GM21360 (cell line): Measurements from ENCODE around the gene TUT7.
"Not testable (repeated sequence)": the region's sequence is repeated elsewhere in the genome, so short reads cannot be mapped to it uniquely, and the experiment has no call there.

Experiments used
- ATAC-seq: cut with Tn5 transposase; IDR thresholded peaks from one replicate; pipeline ENCODE4 v1.9.1; 2021; ENCODE audit warnings: mild to moderate bottlenecking, moderate library complexity; ENCODE audit not compliant: unreplicated experiment

Gene TUT7

GRCh38 chr9:86349271-86349670 is 4.9 kb downstream of the TUT7 start:
- ATAC-seq = no peak

GRCh38 chr9:86347991-86348390 is 6.2 kb downstream of the TUT7 start:
- ATAC-seq = no peak

- no peak for ATAC-seq
Observed at GRCh38 chr9:86344818-86345217, 9.4 kb downstream of the TUT7 start.

- no peak for ATAC-seq
Observed at GRCh38 chr9:86342269-86342668, 11.9 kb downstream of the TUT7 start.

GRCh38 chr9:86341007-86341491 is 13.2 kb downstream of the TUT7 start:
- no peak for ATAC-seq

- no peak for ATAC-seq
Observed at GRCh38 chr9:86340356-86341006, 13.7 kb downstream of the TUT7 start.

GRCh38 chr9:86337469-86338108 is 16.6 kb downstream of the TUT7 start:
- no peak for ATAC-seq

- no peak for ATAC-seq
Observed at GRCh38 chr9:86336058-86336457, 18.2 kb downstream of the TUT7 start.

- ATAC-seq = no peak
Observed at GRCh38 chr9:86333651-86334050, 20.6 kb downstream of the TUT7 start.

- ATAC-seq = no peak
Observed at GRCh38 chr9:86330186-86330585, 24.0 kb downstream of the TUT7 start.

GRCh38 chr9:86329649-86330048 is 24.6 kb downstream of the TUT7 start:
- no peak for ATAC-seq

- ATAC-seq = no peak
Observed at GRCh38 chr9:86328156-86328555, 26.1 kb downstream of the TUT7 start.

GRCh38 chr9:86326536-86326935 is 27.7 kb downstream of the TUT7 start:
- no peak for ATAC-seq

- ATAC-seq = no peak
Observed at GRCh38 chr9:86324901-86325300, 29.3 kb downstream of the TUT7 start.

GRCh38 chr9:86324308-86324707 is 29.9 kb downstream of the TUT7 start:
- no peak for ATAC-seq

- ATAC-seq = no peak
Observed at GRCh38 chr9:86322973-86323644, 31.1 kb downstream of the TUT7 start.

GRCh38 chr9:86321373-86321772 is 32.8 kb downstream of the TUT7 start:
- no peak for ATAC-seq

GRCh38 chr9:86318187-86318586 is 36.0 kb downstream of the TUT7 start:
- ATAC-seq = no peak

GRCh38 chr9:86315078-86315477 is 39.1 kb downstream of the TUT7 start:
- no peak for ATAC-seq

- not testable (repeated sequence) for ATAC-seq
Observed at GRCh38 chr9:86312959-86313358, 41.3 kb downstream of the TUT7 start.

GRCh38 chr9:86308687-86309086 is 45.5 kb downstream of the TUT7 start:
- no peak for ATAC-seq

- ATAC-seq = no peak
Observed at GRCh38 chr9:86304236-86304730, 49.9 kb downstream of the TUT7 start.
